GM13977 (cell line): ENCODE results near the gene AKAP6.

ENCODE experiments used
- DNase-seq: peaks from one replicate; pipeline ENCODE4 v3.0.0; 2012; ENCODE audit warnings: low spot score
- CTCF ChIP-seq: IDR thresholded peaks from 2 replicates; pipeline ENCODE4 v1.5.1; 2012; ENCODE audit warnings: mild to moderate bottlenecking, control low read depth; ENCODE audit not compliant: insufficient read depth; ENCODE audit errors: extremely low read depth, missing control alignments
- in situ Hi-C: fragments of 300-500 bp; cut with MboI; formaldehyde crosslinking; loops from one replicate; pipeline ENCODE4 v1.12.0; 2022; ENCODE audit warnings: low sequenced_read_pairs, low pct_unique_long_range_greater_than_20kb, mixed read lengths, inconsistent platforms; ENCODE audit not compliant: unreplicated experiment

Gene AKAP6

GRCh38 chr14:32809255-32809654 lies 480.2 kb downstream of the AKAP6 start:
- no peak for TF ChIP-seq CTCF
- in situ Hi-C loops = no loop called here
- no peak for DNase-seq

GRCh38 chr14:32813401-32813800 lies 484.3 kb downstream of the AKAP6 start:
- TF ChIP-seq CTCF = no peak
- in situ Hi-C loops = no loop called here
- DNase-seq = no peak

- DNase-seq = no peak
- no peak for TF ChIP-seq CTCF
- in situ Hi-C loops = no loop called here
Observed at GRCh38 chr14:32814721-32815120, 485.6 kb downstream of the AKAP6 start.

DNA sequence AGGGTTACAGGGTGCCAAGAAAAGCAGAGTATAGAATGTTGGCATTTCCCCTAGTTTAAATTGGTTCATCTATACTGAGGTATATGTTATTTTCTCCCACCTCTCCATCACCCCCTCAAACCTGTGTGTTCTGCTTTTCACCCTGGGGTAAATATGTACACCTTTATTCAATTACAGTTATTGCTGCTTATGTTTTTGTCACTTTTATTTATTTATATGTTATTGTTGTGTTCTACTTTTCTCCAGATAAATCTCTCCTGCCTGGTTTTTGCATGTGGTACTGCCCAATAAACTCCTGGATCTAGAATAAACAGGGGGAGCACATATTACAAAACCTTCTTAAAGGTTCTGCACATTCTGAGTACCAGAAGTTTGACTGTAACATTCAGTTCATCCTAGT lies 487.5 kb downstream of the AKAP6 start:
- in situ Hi-C loops = no loop called here

DNA sequence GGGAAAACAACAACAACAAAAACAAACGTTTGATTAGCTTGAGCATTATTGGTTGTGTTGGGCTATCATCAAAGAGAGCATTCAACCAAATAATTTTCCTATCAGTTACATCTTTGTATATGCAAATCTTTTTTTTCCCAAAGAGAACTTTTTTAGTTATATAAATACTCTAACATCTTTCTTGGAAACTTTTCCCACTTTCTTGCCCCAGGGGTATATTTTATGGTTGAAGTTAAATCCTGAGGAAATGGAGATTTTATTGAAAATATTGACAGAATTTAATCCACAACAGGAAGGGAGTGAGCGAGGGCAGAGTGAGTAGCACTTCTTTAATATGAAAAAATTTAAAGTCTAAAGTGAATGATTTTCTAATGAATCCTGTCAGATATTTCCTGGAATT lies 488.7 kb downstream of the AKAP6 start:
- no peak for DNase-seq
- no peak for TF ChIP-seq CTCF
- in situ Hi-C loops = no loop called here

More for the DNA sequence above, 487.5 kb downstream of the AKAP6 start:
- no peak for TF ChIP-seq CTCF
- DNase-seq = no peak

GRCh38 chr14:32818581-32818980 lies 489.5 kb downstream of the AKAP6 start:
- TF ChIP-seq CTCF = no peak
- DNase-seq = no peak
- in situ Hi-C loops = no loop called here

- no peak for TF ChIP-seq CTCF
- in situ Hi-C loops = no loop called here
- no peak for DNase-seq
Observed at GRCh38 chr14:32820181-32820580, 491.1 kb downstream of the AKAP6 start.
